ENCODE results near the gene ASPN. TPM values are rescaled to one million over a fixed set of nuclear protein-coding genes. Genes with fewer than 3 reads are reported as not detected.

The ASPN gene
- total and polyA plus RNA-seq, 7 experiments from 2014 or later, result not detected

DNA sequence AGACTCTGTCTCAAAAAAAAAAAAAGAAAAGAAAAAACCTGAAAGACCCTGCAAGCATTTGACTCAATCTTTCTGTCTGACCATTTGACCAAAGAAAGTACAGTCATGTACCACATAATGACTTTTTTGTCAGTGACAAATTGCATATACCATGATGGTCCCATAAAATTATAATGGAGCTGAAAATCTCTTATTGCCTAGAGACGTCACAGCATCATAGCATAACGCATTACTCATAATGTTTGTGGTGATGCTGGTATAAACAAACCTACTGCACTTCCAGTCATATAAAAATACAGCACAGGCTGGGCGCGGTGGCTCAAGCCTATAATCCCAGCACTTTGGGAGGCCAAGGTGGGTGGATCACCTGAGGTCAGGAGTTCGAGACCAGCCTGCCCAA lies 43.0 kb upstream of the ASPN start:
- Mint-ChIP-seq H3K4me1 (peaks cover 0 to 2% (median 0%) of the 10 kb centered on the region in 7 donors), H3K27ac (no peak overlapping the region), H3K27me3 (no peaks in the 10 kb centered on the region), H3K4me3 (no peak overlapping the region), H3K9me3 (no peaks in the 10 kb centered on the region), H3K36me3 (peaks cover 0 to 1% (median 0%) of the 10 kb centered on the region in 5 donors)
- CTCF ChIA-PET, result no interaction called here
- DNase-seq (no peak), ATAC-seq (no peak)
- POLR2A ChIA-PET, result no interaction called here
- no peak overlapping the region for H3K27ac ChIP-seq (ENCODE audit: low read depth, low read length)
- no peaks in the 10 kb centered on the region for H3K27me3 ChIP-seq (ENCODE audit: control insufficient read depth in 2 of 2, insufficient read depth in 2 of 2, low read length in 2 of 2)
- no peak overlapping the region for H3K4me3 ChIP-seq (ENCODE audit: low read length)
- no peaks in the 10 kb centered on the region for H3K36me3 ChIP-seq (ENCODE audit: control insufficient read depth in 2 of 3, insufficient read depth in 3 of 3, low read length in 3 of 3)
- intact Hi-C loops (cut with micrococcal nuclease), result no loop called here
- H3K4me1 ChIP-seq (ENCODE audit: control insufficient read depth in 2 of 2, insufficient read depth in 2 of 2, low read length in 2 of 2), result no peaks in the 10 kb centered on the region
- no peaks in the 10 kb centered on the region for H3K9me3 ChIP-seq (ENCODE audit: control insufficient read depth in 2 of 3, low read length in 3 of 3)

DNA sequence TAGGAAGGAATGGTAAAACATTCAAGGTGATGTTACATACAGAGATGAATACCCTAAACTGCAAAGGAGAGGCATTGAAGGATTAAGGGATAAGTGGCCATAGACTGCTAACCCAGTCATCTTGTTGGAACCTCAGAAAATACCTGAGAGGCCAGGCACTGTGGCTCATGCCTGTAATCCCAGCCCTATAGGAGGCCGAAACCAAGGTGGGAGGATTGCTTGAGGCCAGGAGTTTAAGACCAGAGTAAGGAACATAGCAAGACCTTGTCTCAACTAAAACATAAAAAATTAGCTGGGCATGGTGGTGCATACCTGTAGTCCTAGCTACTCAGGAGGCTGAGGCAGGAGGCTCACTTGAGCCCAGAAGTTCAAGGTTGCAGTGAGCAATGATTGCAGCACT lies 42.6 kb upstream of the ASPN start:
- Mint-ChIP-seq H3K27ac (no peak overlapping the region), H3K36me3 (peaks cover 0 to 1% (median 0%) of the 10 kb centered on the region in 5 donors), H3K27me3 (no peaks in the 10 kb centered on the region), H3K9me3 (no peaks in the 10 kb centered on the region), H3K4me3 (no peak overlapping the region), H3K4me1 (peaks cover 0 to 2% (median 0%) of the 10 kb centered on the region in 7 donors)
- Histone ChIP-seq H3K4me3 (ENCODE audit: low read length) (no peak overlapping the region), H3K27me3 (ENCODE audit: control insufficient read depth in 2 of 2, insufficient read depth in 2 of 2, low read length in 2 of 2) (no peaks in the 10 kb centered on the region), H3K36me3 (ENCODE audit: control insufficient read depth in 2 of 3, insufficient read depth in 3 of 3, low read length in 3 of 3) (no peaks in the 10 kb centered on the region), H3K9me3 (ENCODE audit: control insufficient read depth in 2 of 3, low read length in 3 of 3) (no peaks in the 10 kb centered on the region), H3K27ac (ENCODE audit: low read depth, low read length) (no peak overlapping the region), H3K4me1 (ENCODE audit: control insufficient read depth in 2 of 2, insufficient read depth in 2 of 2, low read length in 2 of 2) (no peaks in the 10 kb centered on the region)
- POLR2A ChIA-PET, result no interaction called here
- intact Hi-C loops (cut with micrococcal nuclease), result no loop called here
- DNase-seq, result no peak
- ATAC-seq, result no peak
- CTCF ChIA-PET, result no interaction called here

DNA sequence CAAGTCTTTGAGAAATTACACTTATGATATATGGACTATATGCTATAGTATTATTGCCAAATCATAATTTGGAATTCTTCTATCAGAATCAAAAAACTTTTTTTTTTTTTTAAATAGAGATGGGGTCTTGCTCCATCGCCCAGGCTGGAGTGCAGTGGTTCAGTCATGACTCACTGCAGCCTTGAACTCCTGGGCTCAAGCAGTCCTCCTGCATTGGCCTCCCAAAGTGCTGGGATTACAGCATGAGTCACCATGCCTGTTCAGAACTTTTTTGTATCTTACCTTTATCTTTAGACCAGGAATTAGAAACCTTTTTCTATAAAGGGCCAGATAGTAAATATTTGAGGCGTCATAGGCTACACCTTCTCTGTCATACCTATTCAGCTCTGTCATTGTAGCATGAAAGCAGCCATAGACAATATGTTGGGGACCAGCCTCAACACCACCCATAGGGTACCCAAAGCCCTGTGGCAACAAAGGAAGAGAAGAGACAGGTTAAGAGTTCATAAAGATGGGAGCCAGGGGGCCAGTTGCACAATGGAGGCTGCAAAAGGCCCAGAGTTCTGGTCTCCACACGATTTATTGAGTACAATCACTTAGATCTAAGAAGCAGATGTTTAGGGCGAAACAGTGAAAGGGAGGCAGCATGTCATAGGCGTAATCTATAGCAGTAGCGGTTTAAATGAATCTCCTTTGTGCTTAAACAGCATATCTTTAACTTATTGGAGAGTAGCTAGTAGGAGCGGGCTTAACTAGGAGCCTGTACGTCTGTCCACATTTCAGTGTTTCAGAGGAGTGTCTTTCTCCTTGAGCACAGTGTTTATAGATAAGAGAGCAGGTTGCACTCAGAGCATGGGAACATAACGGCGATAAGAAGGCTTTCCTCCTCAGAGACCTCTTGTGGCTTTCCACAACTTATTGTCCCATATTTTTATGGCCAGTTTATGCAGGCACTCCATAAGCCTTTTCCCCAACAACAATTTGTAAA lies 41.0 kb upstream of the ASPN start:
- no peak overlapping the region for H3K27ac ChIP-seq (ENCODE audit: low read depth, low read length)
- ATAC-seq (no peak), DNase-seq (no peak)
- ChIA-PET CTCF (no interaction called here), POLR2A (no interaction called here)
- no peaks in the 10 kb centered on the region for H3K9me3 ChIP-seq (ENCODE audit: control insufficient read depth in 2 of 3, low read length in 3 of 3)
- no peaks in the 10 kb centered on the region for H3K4me1 ChIP-seq (ENCODE audit: control insufficient read depth in 2 of 2, insufficient read depth in 2 of 2, low read length in 2 of 2)
- no peak overlapping the region for H3K27ac Mint-ChIP-seq
- H3K4me3 Mint-ChIP-seq, result no peak overlapping the region
- peaks cover 0 to 2% (median 0%) of the 10 kb centered on the region in 7 donors for H3K4me1 Mint-ChIP-seq
- H3K36me3 ChIP-seq (ENCODE audit: control insufficient read depth in 2 of 3, insufficient read depth in 3 of 3, low read length in 3 of 3), result no peaks in the 10 kb centered on the region
- H3K4me3 ChIP-seq (ENCODE audit: low read length), result no peak overlapping the region
- H3K27me3 ChIP-seq (ENCODE audit: control insufficient read depth in 2 of 2, insufficient read depth in 2 of 2, low read length in 2 of 2), result no peaks in the 10 kb centered on the region
- H3K36me3 Mint-ChIP-seq, result peaks cover 0 to 1% (median 0%) of the 10 kb centered on the region in 5 donors
- H3K27me3 Mint-ChIP-seq, result no peaks in the 10 kb centered on the region
- no peaks in the 10 kb centered on the region for H3K9me3 Mint-ChIP-seq
- intact Hi-C loops (cut with micrococcal nuclease), result no loop called here

DNA sequence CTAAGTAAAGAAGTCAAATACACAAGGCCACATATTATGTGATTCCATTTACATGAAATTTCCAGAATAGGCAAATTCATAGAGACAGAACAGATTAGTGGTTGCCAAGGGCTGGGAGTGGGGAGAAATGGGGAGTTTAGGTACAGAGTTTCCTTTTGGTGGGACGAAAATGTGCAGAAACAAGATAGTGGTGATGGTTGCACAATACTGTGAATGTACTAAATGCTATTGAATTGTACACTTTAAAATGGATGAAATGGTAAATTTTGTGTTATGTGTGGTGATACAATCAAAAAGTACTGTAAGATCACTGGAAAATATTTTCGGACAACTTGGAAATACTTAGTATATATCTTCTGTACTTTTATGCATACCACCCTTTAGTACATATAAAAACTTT lies 38.5 kb upstream of the ASPN start:
- H3K27ac Mint-ChIP-seq, result no peak overlapping the region
- Histone ChIP-seq H3K27me3 (ENCODE audit: control insufficient read depth in 2 of 2, insufficient read depth in 2 of 2, low read length in 2 of 2) (no peaks in the 10 kb centered on the region), H3K27ac (ENCODE audit: low read depth, low read length) (no peak overlapping the region), H3K4me1 (ENCODE audit: control insufficient read depth in 2 of 2, insufficient read depth in 2 of 2, low read length in 2 of 2) (no peaks in the 10 kb centered on the region), H3K9me3 (ENCODE audit: control insufficient read depth in 2 of 3, low read length in 3 of 3) (no peaks in the 10 kb centered on the region), H3K36me3 (ENCODE audit: control insufficient read depth in 2 of 3, insufficient read depth in 3 of 3, low read length in 3 of 3) (no peaks in the 10 kb centered on the region), H3K4me3 (ENCODE audit: low read length) (no peak overlapping the region)
- peaks cover 0 to 2% (median 0%) of the 10 kb centered on the region in 7 donors for H3K4me1 Mint-ChIP-seq
- DNase-seq (no peak), ATAC-seq (no peak)
- no peak overlapping the region for H3K4me3 Mint-ChIP-seq
- no peaks in the 10 kb centered on the region for H3K9me3 Mint-ChIP-seq
- ChIA-PET CTCF (no interaction called here), POLR2A (no interaction called here)
- H3K27me3 Mint-ChIP-seq, result no peaks in the 10 kb centered on the region
- H3K36me3 Mint-ChIP-seq, result no peaks in the 10 kb centered on the region
- intact Hi-C loops (cut with micrococcal nuclease), result no loop called here

DNA sequence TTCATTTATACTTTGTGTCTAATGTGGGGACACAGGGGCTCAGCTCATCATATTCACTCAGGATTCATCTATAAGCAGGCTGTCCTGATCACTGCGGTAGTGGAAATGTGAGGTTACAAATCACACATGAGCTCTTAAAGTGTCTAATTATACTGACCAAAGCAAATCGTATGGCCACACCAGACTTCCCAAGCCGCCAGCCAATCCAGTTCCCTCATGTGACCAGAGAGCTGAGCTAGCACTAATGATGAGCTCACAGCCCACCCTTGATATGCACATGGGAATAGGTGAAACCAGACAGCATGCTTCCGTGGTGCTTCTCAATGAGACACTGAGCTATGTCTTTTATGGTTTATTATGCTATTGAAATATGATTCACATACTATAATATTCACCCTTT lies 35.9 kb upstream of the ASPN start:
- DNase-seq, result no peak
- no peaks in the 10 kb centered on the region for H3K27me3 Mint-ChIP-seq
- ChIA-PET CTCF (no interaction called here), POLR2A (no interaction called here)
- H3K4me3 ChIP-seq (ENCODE audit: low read length), result no peak overlapping the region
- no peak overlapping the region for H3K4me3 Mint-ChIP-seq
- no peaks in the 10 kb centered on the region for H3K4me1 Mint-ChIP-seq
- intact Hi-C loops (cut with micrococcal nuclease), result no loop called here
- H3K36me3 ChIP-seq (ENCODE audit: control insufficient read depth in 2 of 3, insufficient read depth in 3 of 3, low read length in 3 of 3), result no peaks in the 10 kb centered on the region
- no peaks in the 10 kb centered on the region for H3K9me3 ChIP-seq (ENCODE audit: control insufficient read depth in 2 of 3, low read length in 3 of 3)
- no peaks in the 10 kb centered on the region for H3K36me3 Mint-ChIP-seq
- H3K27me3 ChIP-seq (ENCODE audit: control insufficient read depth in 2 of 2, insufficient read depth in 2 of 2, low read length in 2 of 2), result no peaks in the 10 kb centered on the region
- H3K4me1 ChIP-seq (ENCODE audit: control insufficient read depth in 2 of 2, insufficient read depth in 2 of 2, low read length in 2 of 2), result no peaks in the 10 kb centered on the region
- H3K9me3 Mint-ChIP-seq, result no peaks in the 10 kb centered on the region
- ATAC-seq, result no peak
- H3K27ac Mint-ChIP-seq, result no peak overlapping the region
- no peak overlapping the region for H3K27ac ChIP-seq (ENCODE audit: low read depth, low read length)

DNA sequence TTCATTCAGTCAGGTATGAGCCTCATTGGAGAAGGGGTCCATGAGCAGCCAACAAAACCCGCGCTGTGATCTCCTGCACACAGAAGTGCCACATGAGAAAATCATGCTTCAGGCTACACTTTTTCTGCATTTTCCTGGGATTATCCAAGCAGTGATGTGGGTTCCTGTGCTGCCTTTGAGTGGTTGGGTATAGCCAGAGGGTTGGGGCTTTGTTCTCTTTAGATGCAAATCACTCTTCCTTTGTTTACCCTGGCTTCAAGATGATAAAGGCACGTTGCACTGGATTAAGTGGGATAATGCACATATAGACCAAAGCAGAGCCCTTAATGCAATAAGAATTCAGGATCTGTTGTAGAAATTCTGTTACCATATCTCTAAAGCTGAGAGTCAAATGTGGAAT lies 34.7 kb upstream of the ASPN start:
- Mint-ChIP-seq H3K27ac (no peak overlapping the region), H3K36me3 (no peaks in the 10 kb centered on the region), H3K9me3 (no peaks in the 10 kb centered on the region), H3K27me3 (no peaks in the 10 kb centered on the region), H3K4me3 (no peak overlapping the region), H3K4me1 (no peaks in the 10 kb centered on the region)
- POLR2A ChIA-PET, result no interaction called here
- no peak for DNase-seq
- no peaks in the 10 kb centered on the region for H3K4me1 ChIP-seq (ENCODE audit: control insufficient read depth in 2 of 2, insufficient read depth in 2 of 2, low read length in 2 of 2)
- H3K27ac ChIP-seq (ENCODE audit: low read depth, low read length), result no peak overlapping the region
- H3K27me3 ChIP-seq (ENCODE audit: control insufficient read depth in 2 of 2, insufficient read depth in 2 of 2, low read length in 2 of 2), result no peaks in the 10 kb centered on the region
- intact Hi-C loops (cut with micrococcal nuclease), result no loop called here
- ATAC-seq, result no peak
- no peaks in the 10 kb centered on the region for H3K36me3 ChIP-seq (ENCODE audit: control insufficient read depth in 2 of 3, insufficient read depth in 3 of 3, low read length in 3 of 3)
- CTCF ChIA-PET, result no interaction called here
- H3K4me3 ChIP-seq (ENCODE audit: low read length), result no peak overlapping the region
- no peaks in the 10 kb centered on the region for H3K9me3 ChIP-seq (ENCODE audit: control insufficient read depth in 2 of 3, low read length in 3 of 3)

DNA sequence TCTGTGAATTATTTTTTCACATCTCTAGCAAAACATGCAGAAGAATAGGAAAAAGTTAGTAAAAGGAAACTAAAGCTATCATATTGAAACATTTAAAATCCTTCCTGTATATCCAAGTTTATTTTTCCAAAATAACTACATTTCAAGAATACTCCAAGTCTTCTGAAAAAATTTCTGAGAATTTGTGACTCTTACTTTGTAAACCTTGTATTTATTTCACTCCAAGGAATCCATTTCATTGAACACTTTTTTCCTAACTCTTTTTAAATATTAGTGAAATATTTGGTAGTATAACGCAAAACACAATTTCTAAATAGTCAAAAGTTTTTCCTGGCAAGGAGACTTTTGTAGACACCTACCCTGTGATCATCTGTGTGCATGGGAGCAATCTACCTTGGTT lies 34.2 kb upstream of the ASPN start:
- intact Hi-C loops (cut with micrococcal nuclease), result no loop called here
- no peak for DNase-seq
- no peaks in the 10 kb centered on the region for H3K9me3 Mint-ChIP-seq
- no peak overlapping the region for H3K27ac Mint-ChIP-seq
- Histone ChIP-seq H3K27ac (ENCODE audit: low read depth, low read length) (no peak overlapping the region), H3K27me3 (ENCODE audit: control insufficient read depth in 2 of 2, insufficient read depth in 2 of 2, low read length in 2 of 2) (no peaks in the 10 kb centered on the region), H3K4me1 (ENCODE audit: control insufficient read depth in 2 of 2, insufficient read depth in 2 of 2, low read length in 2 of 2) (no peaks in the 10 kb centered on the region), H3K9me3 (ENCODE audit: control insufficient read depth in 2 of 3, low read length in 3 of 3) (no peaks in the 10 kb centered on the region), H3K36me3 (ENCODE audit: control insufficient read depth in 2 of 3, insufficient read depth in 3 of 3, low read length in 3 of 3) (no peaks in the 10 kb centered on the region), H3K4me3 (ENCODE audit: low read length) (no peak overlapping the region)
- no peak for ATAC-seq
- H3K36me3 Mint-ChIP-seq, result no peaks in the 10 kb centered on the region
- H3K4me1 Mint-ChIP-seq, result no peaks in the 10 kb centered on the region
- H3K4me3 Mint-ChIP-seq, result no peak overlapping the region
- no peaks in the 10 kb centered on the region for H3K27me3 Mint-ChIP-seq
- CTCF ChIA-PET, result no interaction called here
- POLR2A ChIA-PET, result no interaction called here
